DOHH2 (cell line): ENCODE data around the gene SFXN5.

Experiments used
- H3F3A ChIP-seq: fragments of 200-600 bp; sonication (generic), shearing (Covaris generic); 2 replicates; pipeline ENCODE4 v1.6.0; 2016; ENCODE audit warnings: antibody characterized with exemption, mild to moderate bottlenecking; ENCODE audit not compliant: control insufficient read depth, insufficient read depth
- H3K27ac ChIP-seq: fragments of 200-600 bp; sonication (generic); 2 replicates; pipeline ENCODE4 v1.5.1; 2014; ENCODE audit warnings: low read depth, mild to moderate bottlenecking, low read length, moderate library complexity
- H3K27me3 ChIP-seq: fragments of 200-600 bp; sonication (generic); 2 replicates; pipeline ENCODE4 v1.6.1; 2014; ENCODE audit warnings: mild to moderate bottlenecking, low read length, mixed read lengths; ENCODE audit not compliant: control insufficient read depth
- H3K36me3 ChIP-seq: fragments of 200-600 bp; sonication (generic); 2 replicates; pipeline ENCODE4 v1.6.1; 2014; ENCODE audit warnings: mild to moderate bottlenecking, low read length, moderate library complexity, mixed read lengths; ENCODE audit not compliant: control insufficient read depth
- H3K4me1 ChIP-seq: fragments of 200-600 bp; sonication (generic); 2 replicates; pipeline ENCODE4 v1.6.1; 2014; ENCODE audit warnings: mild to moderate bottlenecking, low read length, mixed read lengths; ENCODE audit not compliant: control insufficient read depth
- H3K4me2 ChIP-seq: fragments of 200-600 bp; sonication (generic); 2 replicates; pipeline ENCODE4 v1.6.0; 2014; ENCODE audit warnings: mild to moderate bottlenecking, low read length, moderate library complexity
- H3K4me3 ChIP-seq: fragments of 200-600 bp; sonication (generic); 2 replicates; pipeline ENCODE4 v1.5.1; 2014; ENCODE audit warnings: mild to moderate bottlenecking, low read length, mixed read lengths
- H3K79me2 ChIP-seq: fragments of 200-600 bp; sonication (generic); 2 replicates; pipeline ENCODE4 v1.6.1; 2014; ENCODE audit warnings: mild to moderate bottlenecking, low read length, mixed read lengths; ENCODE audit not compliant: control insufficient read depth
- H3K9me2 ChIP-seq: fragments of 200-600 bp; sonication (generic); replicated peaks from 2 replicates; pipeline ENCODE4 v1.6.1; 2014; ENCODE audit warnings: mild to moderate bottlenecking, low read length, mixed read lengths; ENCODE audit not compliant: control insufficient read depth
- H3K9me3 ChIP-seq: fragments of 200-600 bp; sonication (generic); 2 replicates; pipeline ENCODE4 v1.6.1; 2014; ENCODE audit warnings: antibody characterized with exemption, low read length, mixed read lengths; ENCODE audit not compliant: control insufficient read depth, insufficient read depth
- H4K20me1 ChIP-seq: fragments of 200-600 bp; sonication (generic); 2 replicates; pipeline ENCODE4 v1.6.0; 2014; ENCODE audit warnings: low read depth, mild to moderate bottlenecking, antibody characterized with exemption, low read length, moderate library complexity; ENCODE audit not compliant: control insufficient read depth, insufficient read depth
- EZH2phosphoT487 ChIP-seq: fragments of 200-600 bp; sonication (generic); IDR thresholded peaks from 2 replicates; pipeline ENCODE4 v1.6.1; 2017; ENCODE audit warnings: borderline replicate concordance, mild to moderate bottlenecking, antibody characterized with exemption, low read length, moderate library complexity, mixed read lengths
- TF ChIP-seq, protein P1 (sequence below): fragments of 200-600 bp; sonication (generic); IDR thresholded peaks from one replicate; pipeline ENCODE4 v1.5.1; 2014; ENCODE audit warnings: antibody characterized with exemption, mild to moderate bottlenecking, low read depth, low read length; ENCODE audit not compliant: poor library complexity, severe bottlenecking

The SFXN5 gene

DNA sequence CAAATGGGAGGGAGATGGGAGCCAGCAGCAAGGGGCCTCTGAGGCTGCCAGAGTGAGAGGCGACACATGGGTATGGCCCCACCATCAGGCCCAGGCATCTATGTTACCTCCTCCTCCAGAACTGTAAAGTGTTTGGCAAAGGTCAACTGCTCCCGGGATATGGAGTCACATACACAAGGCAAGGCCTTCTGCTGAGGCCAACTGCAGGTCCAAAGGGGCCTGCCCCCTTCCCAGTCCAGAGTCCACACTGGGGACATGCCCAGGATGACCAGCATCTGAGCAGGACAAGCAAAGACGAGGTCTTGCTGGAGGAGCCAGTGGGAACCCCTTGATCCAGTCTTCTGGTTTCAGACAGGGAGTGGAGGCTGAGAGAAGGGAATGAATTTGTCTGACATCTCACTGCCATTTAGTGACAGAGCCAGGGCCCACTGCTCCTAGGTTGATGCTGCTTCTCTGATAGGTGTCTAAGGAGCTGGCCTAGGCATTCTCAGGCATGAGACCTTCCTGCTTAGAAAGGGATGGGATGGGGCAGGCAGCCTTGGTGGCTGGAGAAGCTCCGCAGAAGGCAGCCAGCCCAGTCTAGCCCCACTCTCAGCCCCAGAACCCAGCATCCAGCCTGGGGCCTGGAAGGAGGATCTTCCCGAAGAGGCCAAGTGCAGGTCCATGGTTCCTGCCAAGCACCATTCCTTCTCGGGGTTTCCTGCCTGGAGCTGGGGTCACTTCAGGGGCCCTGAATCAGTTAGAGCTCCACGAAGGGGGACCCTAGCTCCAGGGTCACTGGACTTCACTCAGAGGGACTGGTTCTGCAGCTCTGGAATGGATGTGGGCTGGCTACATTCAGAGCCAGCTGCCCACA, 127.7 kb downstream of the SFXN5 start:
- Histone ChIP-seq H4K20me1 (no peaks in the 10 kb centered on the region), H3K27ac (no peak overlapping the region), H3K4me3 (no peak overlapping the region), H3K9me2 (no peaks in the 10 kb centered on the region), H3K9me3 (no peaks in the 10 kb centered on the region), H3K79me2 (no peaks in the 10 kb centered on the region), H3F3A (no peaks in the 10 kb centered on the region), H3K36me3 (no peaks in the 10 kb centered on the region), H3K4me1 (no peaks in the 10 kb centered on the region), H3K27me3 (no peaks in the 10 kb centered on the region), H3K4me2 (no peak overlapping the region)
- no peak for TF ChIP-seq EZH2phosphoT487
- TF ChIP-seq, protein P1, sequence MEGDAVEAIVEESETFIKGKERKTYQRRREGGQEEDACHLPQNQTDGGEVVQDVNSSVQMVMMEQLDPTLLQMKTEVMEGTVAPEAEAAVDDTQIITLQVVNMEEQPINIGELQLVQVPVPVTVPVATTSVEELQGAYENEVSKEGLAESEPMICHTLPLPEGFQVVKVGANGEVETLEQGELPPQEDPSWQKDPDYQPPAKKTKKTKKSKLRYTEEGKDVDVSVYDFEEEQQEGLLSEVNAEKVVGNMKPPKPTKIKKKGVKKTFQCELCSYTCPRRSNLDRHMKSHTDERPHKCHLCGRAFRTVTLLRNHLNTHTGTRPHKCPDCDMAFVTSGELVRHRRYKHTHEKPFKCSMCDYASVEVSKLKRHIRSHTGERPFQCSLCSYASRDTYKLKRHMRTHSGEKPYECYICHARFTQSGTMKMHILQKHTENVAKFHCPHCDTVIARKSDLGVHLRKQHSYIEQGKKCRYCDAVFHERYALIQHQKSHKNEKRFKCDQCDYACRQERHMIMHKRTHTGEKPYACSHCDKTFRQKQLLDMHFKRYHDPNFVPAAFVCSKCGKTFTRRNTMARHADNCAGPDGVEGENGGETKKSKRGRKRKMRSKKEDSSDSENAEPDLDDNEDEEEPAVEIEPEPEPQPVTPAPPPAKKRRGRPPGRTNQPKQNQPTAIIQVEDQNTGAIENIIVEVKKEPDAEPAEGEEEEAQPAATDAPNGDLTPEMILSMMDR = no peak

DNA sequence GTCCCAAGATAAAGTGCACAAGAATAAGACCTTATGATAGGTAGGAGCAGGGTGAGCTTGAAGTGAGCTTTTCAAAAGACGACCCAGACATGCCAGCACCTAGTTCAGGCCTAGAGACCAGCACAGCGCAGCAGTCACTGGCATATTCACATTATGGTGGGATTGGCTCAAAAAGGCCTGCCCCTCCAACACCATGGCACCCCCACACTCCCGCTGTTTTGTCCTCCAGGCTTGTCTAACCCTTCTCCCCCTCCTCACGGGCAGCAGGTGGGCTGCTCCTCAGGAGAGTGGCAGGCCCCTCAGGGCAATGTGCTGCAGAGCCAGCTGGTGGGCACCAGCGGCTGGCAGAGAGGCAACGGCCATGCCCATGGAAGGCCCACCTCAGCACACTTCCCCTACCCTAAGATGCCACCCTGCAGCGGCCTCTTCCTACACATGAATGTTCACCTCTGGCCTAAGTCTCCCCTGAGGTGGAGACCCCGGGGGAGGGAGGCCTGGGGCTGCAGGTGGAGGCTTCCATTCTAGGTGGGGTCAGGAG, 128.6 kb downstream of the SFXN5 start:
- no peaks in the 10 kb centered on the region for H3F3A ChIP-seq
- H3K36me3 ChIP-seq = no peaks in the 10 kb centered on the region
- TF ChIP-seq, protein P1 = no peak
- TF ChIP-seq EZH2phosphoT487 = no peak
- no peaks in the 10 kb centered on the region for H3K9me3 ChIP-seq
- no peaks in the 10 kb centered on the region for H3K79me2 ChIP-seq
- H3K27me3 ChIP-seq = no peaks in the 10 kb centered on the region
- no peak overlapping the region for H3K27ac ChIP-seq
- H4K20me1 ChIP-seq = no peaks in the 10 kb centered on the region
- no peak overlapping the region for H3K4me3 ChIP-seq
- no peaks in the 10 kb centered on the region for H3K9me2 ChIP-seq
- no peaks in the 10 kb centered on the region for H3K4me1 ChIP-seq
- H3K4me2 ChIP-seq = no peak overlapping the region

DNA sequence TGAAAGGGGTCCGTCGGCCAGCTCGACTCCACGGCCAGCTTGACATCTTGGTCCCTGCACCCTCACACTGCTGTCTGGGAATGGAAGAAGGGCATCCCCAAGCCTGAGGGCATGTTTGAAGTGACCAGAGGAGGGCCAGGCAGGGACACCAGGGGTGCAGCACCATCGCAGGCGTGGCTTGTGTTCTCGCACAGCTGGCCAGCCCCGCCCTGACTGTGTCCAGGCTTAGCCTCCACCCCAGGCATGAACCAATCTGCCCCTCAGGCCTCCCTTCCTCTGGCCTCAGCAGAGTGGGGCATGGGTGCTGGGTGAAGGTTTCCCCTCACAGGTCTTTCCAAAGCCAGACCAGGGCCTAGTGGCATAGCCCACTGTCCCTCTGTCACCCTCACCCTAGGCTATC, 129.2 kb downstream of the SFXN5 start:
- TF ChIP-seq, protein P1 = no peak
- no peak for TF ChIP-seq EZH2phosphoT487
- H3K9me3 ChIP-seq = no peaks in the 10 kb centered on the region
- H3K36me3 ChIP-seq = no peaks in the 10 kb centered on the region
- H3K27ac ChIP-seq = no peak overlapping the region
- no peak overlapping the region for H3K4me3 ChIP-seq
- H3K4me1 ChIP-seq = no peaks in the 10 kb centered on the region
- no peak overlapping the region for H3K4me2 ChIP-seq
- H3K9me2 ChIP-seq = no peaks in the 10 kb centered on the region
- H3K27me3 ChIP-seq = no peaks in the 10 kb centered on the region
- no peaks in the 10 kb centered on the region for H3K79me2 ChIP-seq
- H4K20me1 ChIP-seq = no peaks in the 10 kb centered on the region
- no peaks in the 10 kb centered on the region for H3F3A ChIP-seq
